K562 (cell line): ENCODE measurements around the gene VAPB. TPM values are rescaled to one million over a fixed set of nuclear protein-coding genes. Genes with fewer than 3 reads are reported as not detected.

Source experiments
- ATAC-seq: fragments of 200-7000 bp; cut with Tn5 transposase; 3 replicates; pipeline ENCODE4 v1.9.1; 2020; ENCODE audit warnings: moderate library complexity
- BruUV-seq: library from RNA; stranded (reverse); fragments of 400-500 nt; replicated peaks from 2 replicates; lab custom pipeline; 2021; lab: Mats Ljungman, UMichigan
- CTCF ChIA-PET: fragments of 300-600 bp; formaldehyde crosslinking; extraction: SDS; loops from one replicate; lab custom pipeline; 2021; ENCODE audit warnings: low intra/inter-chr PET ratio; lab: Yijun Ruan, JAX
- POLR2A ChIA-PET: fragments of 300-600, 350-650 bp; sonication (Branson Sonifier 250); formaldehyde crosslinking; extraction: SDS; loops from one replicate; lab custom pipeline; 2021; ENCODE audit warnings: antibody characterized with exemption, inconsistent platforms; lab: Yijun Ruan, JAX
- DNase-seq, 4 experiments: peaks; one replicate each; pipeline versions ENCODE4 v3.0.0 to v3.0.0-alpha.2; 2011 to 2018; ENCODE audit warnings: low spot score in 3 of 4, mixed read lengths in 3 of 4; ENCODE audit errors: extremely low read depth in 1 of 4
- FAIRE-seq: peaks from 2 replicates; lab custom pipeline; 2011; peaks lifted over from hg19 to GRCh38; lab: Jason Lieb, UNC
- H2AFZ ChIP-seq: 2 replicates; pipeline ENCODE4 v1.6.0; 2011; ENCODE audit warnings: low read depth, low read length, control low read depth, inconsistent platforms
- H3K27ac ChIP-seq: fragments of 200-600 bp; 3 replicates; pipeline ENCODE4 v1.8.0; 2011; ENCODE audit warnings: low read depth, mild to moderate bottlenecking, control low read depth, inconsistent platforms, low read length, moderate library complexity, mixed read lengths; ENCODE audit errors: extremely low read depth
- H3K27me3 ChIP-seq, 2 experiments: fragments of 300-600 bp in 1 of 2; 2 replicates in 1 of 2; 3 replicates in 1 of 2; pipeline versions ENCODE4 v1.6.0 to v1.8.0; 2011; ENCODE audit warnings: inconsistent platforms in 2 of 2, low read length in 2 of 2, mild to moderate bottlenecking in 1 of 2, mixed read lengths in 1 of 2, moderate library complexity in 1 of 2; ENCODE audit not compliant: control insufficient read depth in 2 of 2, insufficient read depth in 2 of 2
- H3K36me3 ChIP-seq: fragments of 300-600 bp; 3 replicates; pipeline ENCODE4 v1.8.0; 2011; ENCODE audit warnings: mild to moderate bottlenecking, low read length, inconsistent platforms; ENCODE audit not compliant: control insufficient read depth, insufficient read depth
- H3K4me1 ChIP-seq, 2 experiments: fragments of 200-600 bp in 1 of 2; replicated peaks in 1 of 2; 2 replicates in 1 of 2; 3 replicates in 1 of 2; pipeline versions ENCODE4 v1.5.1 to v1.8.0; 2011; ENCODE audit warnings: inconsistent platforms in 2 of 2, low read length in 2 of 2, mild to moderate bottlenecking in 1 of 2, mixed read lengths in 1 of 2, moderate library complexity in 1 of 2; ENCODE audit not compliant: control insufficient read depth in 2 of 2, insufficient read depth in 2 of 2
- H3K4me2 ChIP-seq: 2 replicates; pipeline ENCODE4 v1.6.1; 2011; ENCODE audit warnings: low read length, control low read depth, inconsistent platforms, mixed read lengths; ENCODE audit not compliant: insufficient read depth
- H3K4me3 ChIP-seq: fragments of 200-600 bp; sonication (generic), shearing (Covaris generic); 2 replicates; pipeline ENCODE4 v1.5.1; 2016; ENCODE audit warnings: control low read depth, inconsistent platforms
- H3K79me2 ChIP-seq: fragments of 200-600 bp; 3 replicates; pipeline ENCODE4 v1.8.0; 2011; ENCODE audit warnings: low read length, inconsistent platforms; ENCODE audit not compliant: control insufficient read depth, insufficient read depth
- H3K9ac ChIP-seq, 2 experiments: 2 replicates each; pipeline versions ENCODE4 v1.6.0 to v1.6.1; 2011; ENCODE audit warnings: low read depth in 2 of 2, low read length in 2 of 2, control low read depth in 1 of 2, inconsistent platforms in 1 of 2, mild to moderate bottlenecking in 1 of 2, mixed read lengths in 1 of 2; ENCODE audit not compliant: insufficient read depth in 1 of 2
- H3K9me1 ChIP-seq: one replicate; pipeline ENCODE4 v1.6.0; 2011; ENCODE audit warnings: inconsistent platforms, mild to moderate bottlenecking, low read length, moderate library complexity; ENCODE audit not compliant: control insufficient read depth, insufficient read depth
- H3K9me3 ChIP-seq: replicated peaks from 2 replicates; pipeline ENCODE4 v1.5.1; 2011; ENCODE audit warnings: low read depth, low read length, inconsistent platforms; ENCODE audit not compliant: control insufficient read depth, insufficient read depth
- H4K20me1 ChIP-seq: replicated peaks from 2 replicates; pipeline ENCODE4 v1.6.1; 2011; ENCODE audit warnings: low read length, inconsistent platforms, mixed read lengths; ENCODE audit not compliant: control insufficient read depth, insufficient read depth
- PURB ChIP-seq: sonication (generic); formaldehyde crosslinking; IDR thresholded peaks from 2 replicates; pipeline ENCODE4 v1.9.0; 2021; ENCODE audit warnings: low read depth, mild to moderate bottlenecking, missing genetic modification reagents
- SIN3A ChIP-seq, 2 experiments: fragments of 150-350 bp in 1 of 2; IDR thresholded peaks; 2 replicates each; pipeline ENCODE4 v1.6.1; 2011 to 2016; ENCODE audit warnings: borderline replicate concordance in 2 of 2, low read depth in 2 of 2, low read length in 2 of 2, mild to moderate bottlenecking in 2 of 2, moderate library complexity in 2 of 2; ENCODE audit not compliant: control insufficient read depth in 1 of 2
- TSC22D4 ChIP-seq: fragments of 450-650 bp; IDR thresholded peaks from 2 replicates; pipeline ENCODE4 v1.6.1; 2016; ENCODE audit warnings: missing genetic modification characterization, missing biosample characterization, control low read depth
- ZNF445 ChIP-seq: fragments of 250-450 bp; sonication (Bioruptor Pico); IDR thresholded peaks from 2 replicates; pipeline ENCODE4 v1.4.0; 2020; ENCODE audit warnings: low read depth, mild to moderate bottlenecking, moderate library complexity
- WGBS: fragments of 100-300 bp; shearing (Covaris generic); methylation state at CpG from one replicate; pipeline ENCODE4 v1.1.6; 2016; ENCODE audit warnings: low coverage, mixed read lengths; ENCODE audit not compliant: insufficient coverage; ENCODE audit errors: missing lambda C conversion rate; 5-methylcytosine and 5-hydroxymethylcytosine counted together
- in situ Hi-C: fragments of 300-500 bp; cut with MboI; formaldehyde crosslinking; loops from 4 replicates; pipeline ENCODE4 v1.15.0; 2018; ENCODE audit warnings: inconsistent platforms, mixed read lengths
- intact Hi-C: fragments of 100-400 bp; cut with micrococcal nuclease; formaldehyde crosslinking; loops from 2 replicates; pipeline ENCODE4 v1.14.2; 2022
- polyA plus RNA-seq, 8 experiments: library from polyadenylated mRNA; depleted of rRNA in 4 of 8; stranded (reverse) in 5 of 8; unstranded in 3 of 8; fragments of >200 nt; fragmentation: Nextera tagmentation in 2 of 8; fragmentation: Illumina TruSeq in 1 of 8; extraction: Ambion mirVana in 2 of 8; extraction: Trizol in 1 of 8; gene quantifications; 2 replicates each; pipeline versions ENCODE4 v1.2.1 to v1.2.3, GENCODE V29; 2011 to 2014; ENCODE audit warnings: inconsistent platforms in 1 of 8, missing spikeins in 1 of 8
- total RNA-seq, 7 experiments: library from RNA; depleted of rRNA in 6 of 7; stranded (reverse); fragments of >200 nt in 6 of 7; fragmentation: Illumina TruSeq in 2 of 7; extraction: Trizol in 2 of 7; gene quantifications; 2 replicates each; pipeline versions ENCODE4 v1.2.1 to v1.2.3, GENCODE V29; 2011 to 2021; ENCODE audit warnings: low replicate concordance in 1 of 7
- TF ChIP-seq, protein P1 (sequence below): fragments of 250-450 bp; sonication (Bioruptor Pico); IDR thresholded peaks from 2 replicates; pipeline ENCODE4 v1.5.0; 2022; ENCODE audit warnings: mild to moderate bottlenecking

The VAPB gene
- total and polyA plus RNA-seq, 9 of the 15 experiments (the other 6 are each of a cell fraction or from before 2014, with no cell fraction given), result 3.4 to 51.0 (median 27.9) TPM

DNA sequence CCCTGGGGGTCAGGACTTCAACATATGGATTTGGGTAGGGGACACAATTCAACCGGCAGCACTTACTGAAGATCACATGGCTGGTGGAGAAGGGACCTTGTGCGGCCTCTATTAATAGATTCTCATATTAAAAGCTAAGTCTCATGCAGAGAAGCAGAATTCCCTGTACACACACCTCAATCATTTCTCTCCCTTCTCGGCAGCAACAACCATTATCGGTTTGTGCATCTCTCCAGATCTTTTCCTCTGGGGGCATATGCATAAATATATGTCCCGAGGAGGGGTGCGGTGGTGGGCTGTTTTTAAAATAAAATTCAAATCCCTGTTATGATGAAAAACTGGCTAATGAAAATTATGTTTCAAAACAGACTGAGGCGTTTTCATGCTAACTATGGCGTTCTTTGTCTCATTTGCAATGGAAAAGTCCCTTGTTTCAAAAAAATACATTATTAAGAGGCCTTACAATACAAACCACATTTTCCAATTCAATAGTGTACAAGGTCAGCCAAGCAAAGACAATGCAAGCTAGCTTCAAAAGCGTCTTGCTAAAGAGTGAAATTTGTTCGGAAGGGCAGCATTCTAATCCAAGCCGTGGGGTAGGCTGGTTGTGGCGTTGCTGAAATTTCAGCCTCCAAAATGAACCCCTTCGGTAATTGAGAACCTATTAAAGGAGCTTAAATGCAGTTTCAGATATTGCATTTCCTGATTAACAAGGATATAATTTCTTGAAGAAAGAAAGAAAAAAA, 108.9 kb downstream of the VAPB start:
- Histone ChIP-seq H3K27ac (no peak overlapping the region), H3K9me3 (no peaks in the 10 kb centered on the region; the same call in 1 of the 2 replicates), H3K4me1 (no peaks in the 10 kb centered on the region), H3K9me1 (no peaks in the 10 kb centered on the region), H3K4me3 (no peak overlapping the region), H3K36me3 (no peaks in the 10 kb centered on the region)
- DNase-seq (no peak), ATAC-seq (no peak)
- intact Hi-C loops, result no loop called here
- CTCF ChIA-PET, result no interaction called here
- POLR2A ChIA-PET, result interaction anchor here (0.8 to 0.9 kb wide), 2 partner anchors 9 to 110 kb away, joined by 3 to 4 read pairs; no protein-coding TSS in a partner anchor
- TF ChIP-seq SIN3A (IDR thresholded peaks at IDR 0.05; ENCODE audit: borderline replicate concordance in 2 of 2, control insufficient read depth in 1 of 2, low read depth in 2 of 2, low read length in 2 of 2) (no peak), PURB (CRISPR knock-in tag) (no peak), TSC22D4 (tag) (no peak), ZNF445 (CRISPR knock-in tag) (no peak)
- TF ChIP-seq, protein P1, sequence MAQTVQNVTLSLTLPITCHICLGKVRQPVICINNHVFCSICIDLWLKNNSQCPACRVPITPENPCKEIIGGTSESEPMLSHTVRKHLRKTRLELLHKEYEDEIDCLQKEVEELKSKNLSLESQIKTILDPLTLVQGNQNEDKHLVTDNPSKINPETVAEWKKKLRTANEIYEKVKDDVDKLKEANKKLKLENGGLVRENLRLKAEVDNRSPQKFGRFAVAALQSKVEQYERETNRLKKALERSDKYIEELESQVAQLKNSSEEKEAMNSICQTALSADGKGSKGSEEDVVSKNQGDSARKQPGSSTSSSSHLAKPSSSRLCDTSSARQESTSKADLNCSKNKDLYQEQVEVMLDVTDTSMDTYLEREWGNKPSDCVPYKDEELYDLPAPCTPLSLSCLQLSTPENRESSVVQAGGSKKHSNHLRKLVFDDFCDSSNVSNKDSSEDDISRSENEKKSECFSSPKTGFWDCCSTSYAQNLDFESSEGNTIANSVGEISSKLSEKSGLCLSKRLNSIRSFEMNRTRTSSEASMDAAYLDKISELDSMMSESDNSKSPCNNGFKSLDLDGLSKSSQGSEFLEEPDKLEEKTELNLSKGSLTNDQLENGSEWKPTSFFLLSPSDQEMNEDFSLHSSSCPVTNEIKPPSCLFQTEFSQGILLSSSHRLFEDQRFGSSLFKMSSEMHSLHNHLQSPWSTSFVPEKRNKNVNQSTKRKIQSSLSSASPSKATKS, result no peak
- TF ChIP-seq, all 486 proteins: peak for 0
- no peak overlapping the region for H2AFZ ChIP-seq
- in situ Hi-C loops, result no loop called here
- H4K20me1 ChIP-seq, result no peaks in the 10 kb centered on the region
- WGBS, result 3% methylated on average over 13 of the region's 13 CpGs
- BruUV-seq, result no TSS peak
- FAIRE-seq, result no peak
- H3K79me2 ChIP-seq, result no peaks in the 10 kb centered on the region
- peaks cover 3 to 43% of the 10 kb centered on the region in 2 experiments; a peak in 4 of 5 replicates for H3K27me3 ChIP-seq
- no peak overlapping the region for H3K9ac ChIP-seq
- no peak overlapping the region for H3K4me2 ChIP-seq
